ENCODE data around the gene MTMR11. TPM values are rescaled to one million over a fixed set of nuclear protein-coding genes. Genes with fewer than 3 reads are reported as not detected.
"Not testable (repeated sequence)": the region's sequence is repeated elsewhere in the genome, so short reads cannot be mapped to it uniquely, and the experiment has no call there.

Gene MTMR11
- total RNA-seq, 1 experiment from 2014 or later = 7.1 TPM

- TF ChIP-seq AR (CRISPR knock-in tag; IDR thresholded peaks at IDR 0.05) = peak; percentile 87
Observed at GRCh38 chr1:149887456-149888246, 49.0 kb downstream of the MTMR11 start (continued).

DNA sequence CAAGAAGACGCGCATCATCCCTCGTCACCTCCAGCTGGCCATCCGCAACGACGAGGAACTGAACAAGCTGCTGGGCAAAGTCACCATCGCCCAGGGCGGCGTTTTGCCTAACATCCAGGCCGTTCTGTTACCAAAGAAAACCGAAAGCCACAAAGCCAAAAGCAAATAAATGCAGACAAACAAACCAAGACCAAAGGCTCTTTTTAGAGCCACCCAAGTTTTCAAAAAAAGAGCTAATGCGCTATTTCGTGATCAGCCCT, 49.6 kb downstream of the MTMR11 start:
- CTCF ChIA-PET = interaction anchor here (3.0 kb wide), 1 partner anchor 300 kb away, joined by 25 read pairs; no protein-coding TSS in a partner anchor
- not testable (repeated sequence) for H3K27ac Mint-ChIP-seq

More for the DNA sequence above, 49.6 kb downstream of the MTMR11 start:
- not testable (repeated sequence) for DNase-seq (ENCODE audit: low spot score); H3K27me3 Mint-ChIP-seq (ENCODE audit: low read depth); H3K4me3 Mint-ChIP-seq; H3K36me3 Mint-ChIP-seq; H3K4me1 Mint-ChIP-seq; H3K9me3 Mint-ChIP-seq; ATAC-seq
- POLR2A ChIA-PET = interaction anchor here (0.9 to 6.1 kb wide), 27 partner anchors 13 to 477 kb away, joined by 3 to 51 read pairs (median 8); partner anchors contain the start of genes BOLA1, OTUD7B, RPRD2 and SF3B4
- TF ChIP-seq JUN (CRISPR knock-in tag; IDR thresholded peaks at IDR 0.05) (0 out of 2 replicates have a peak, but pooled peaks have one; percentile 10), TEAD1 (CRISPR knock-in tag; IDR thresholded peaks at IDR 0.05) (peak; percentile 2; the same call in 1 of the 2 replicates), ZNF425 (CRISPR knock-in tag; conservative IDR thresholded peaks at IDR 0.05) (peak; percentile 75; the same call in 1 of the 2 replicates), TEAD4 (CRISPR knock-in tag; IDR thresholded peaks at IDR 0.05) (peak; percentile 15; the same call in 1 of the 2 replicates), KAT7 (CRISPR knock-in tag; IDR thresholded peaks at IDR 0.05; ENCODE audit: borderline replicate concordance) (0 out of 2 replicates have a peak, but pooled peaks have one; percentile 8), SMAD4 (CRISPR knock-in tag; IDR thresholded peaks at IDR 0.05) (peak; percentile 77; the same call in 1 of the 2 replicates), E2F4 (CRISPR knock-in tag; IDR thresholded peaks at IDR 0.05; ENCODE audit: borderline replicate concordance, low read depth) (0 out of 2 replicates have a peak, but pooled peaks have one; percentile 66), ZNF232 (CRISPR knock-in tag; IDR thresholded peaks at IDR 0.05) (0 out of 2 replicates have a peak, but pooled peaks have one; percentile 0), TP53 (CRISPR knock-in tag; IDR thresholded peaks at IDR 0.05) (peak; percentile 88; the same call in 1 of the 2 replicates), MAX (CRISPR knock-in tag; IDR thresholded peaks at IDR 0.05) (peak; percentile 32; the same call in 1 of the 2 replicates), ZNF281 (CRISPR knock-in tag; IDR thresholded peaks at IDR 0.05) (0 out of 2 replicates have a peak, but pooled peaks have one; percentile 16), FOXJ3 (CRISPR knock-in tag; IDR thresholded peaks at IDR 0.05; ENCODE audit: borderline replicate concordance) (0 out of 2 replicates have a peak, but pooled peaks have one; percentile 13), FOXP1 (CRISPR knock-in tag; IDR thresholded peaks at IDR 0.05; ENCODE audit: borderline replicate concordance) (peak; percentile 59; the same call in 1 of the 2 replicates), AFF4 (CRISPR knock-in tag; IDR thresholded peaks at IDR 0.05; ENCODE audit: borderline replicate concordance) (peak; percentile 80; the same call in 1 of the 2 replicates)
- TF ChIP-seq, protein P1, sequence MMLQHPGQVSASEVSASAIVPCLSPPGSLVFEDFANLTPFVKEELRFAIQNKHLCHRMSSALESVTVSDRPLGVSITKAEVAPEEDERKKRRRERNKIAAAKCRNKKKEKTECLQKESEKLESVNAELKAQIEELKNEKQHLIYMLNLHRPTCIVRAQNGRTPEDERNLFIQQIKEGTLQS (CRISPR knock-in tag; conservative IDR thresholded peaks at IDR 0.05) = 0 out of 2 replicates have a peak, but pooled peaks have one; percentile 23
- TF ChIP-seq, protein P2, sequence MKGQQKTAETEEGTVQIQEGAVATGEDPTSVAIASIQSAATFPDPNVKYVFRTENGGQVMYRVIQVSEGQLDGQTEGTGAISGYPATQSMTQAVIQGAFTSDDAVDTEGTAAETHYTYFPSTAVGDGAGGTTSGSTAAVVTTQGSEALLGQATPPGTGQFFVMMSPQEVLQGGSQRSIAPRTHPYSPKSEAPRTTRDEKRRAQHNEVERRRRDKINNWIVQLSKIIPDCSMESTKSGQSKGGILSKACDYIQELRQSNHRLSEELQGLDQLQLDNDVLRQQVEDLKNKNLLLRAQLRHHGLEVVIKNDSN (CRISPR knock-in tag; IDR thresholded peaks at IDR 0.05) = peak; percentile 57; the same call in 1 of the 2 replicates
